Measurements from ENCODE around the gene WNK4. TPM values are rescaled to one million over a fixed set of nuclear protein-coding genes. Genes with fewer than 3 reads are reported as not detected.

WNK4 gene
- total and polyA plus RNA-seq, 4 experiments from 2014 or later: 0.14 to 0.41 TPM; not detected in 2

DNA sequence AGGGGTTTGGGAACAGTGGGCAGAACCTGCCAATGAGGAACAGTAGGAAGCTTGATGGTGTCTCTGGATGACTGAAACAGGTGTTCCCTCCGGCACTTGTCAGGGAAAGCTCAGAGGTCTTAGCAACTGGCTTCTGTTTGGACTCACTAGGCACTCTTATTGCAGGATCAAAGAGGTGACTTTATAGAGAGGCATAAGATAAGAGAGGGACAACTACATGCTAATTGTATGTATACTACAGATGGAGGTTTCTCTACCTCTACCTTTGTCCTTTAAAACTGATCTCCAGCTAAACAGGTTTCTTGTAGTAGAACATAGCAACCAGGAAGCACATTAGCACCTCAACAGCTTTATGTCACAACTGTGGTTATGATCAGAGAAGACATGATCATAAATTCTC lies 25.8 kb downstream of the WNK4 start:
- H3K36me3 Mint-ChIP-seq: peaks cover 10 to 18% of the 10 kb centered on the region in 2 donors
- Histone ChIP-seq H3K4me3 (ENCODE audit: low read length in 2 of 2) (no peak overlapping the region), H3K27me3 (ENCODE audit: insufficient read depth, low read length) (no peaks in the 10 kb centered on the region), H3K27ac (ENCODE audit: low read depth, low read length) (no peak overlapping the region), H3K4me1 (ENCODE audit: insufficient read depth, low read length) (no peaks in the 10 kb centered on the region), H3K36me3 (ENCODE audit: insufficient read depth, low read length) (peaks cover 12% of the 10 kb centered on the region), H3K9me3 (ENCODE audit: control insufficient read depth in 1 of 2, low read length in 2 of 2) (no peaks in the 10 kb centered on the region)
- intact Hi-C loops (cut with micrococcal nuclease): no loop called here
- CTCF ChIA-PET (ENCODE audit: partially characterized antibody): interaction anchor here (1.5 kb wide), 1 partner anchor 16 kb away, joined by 4 read pairs; no protein-coding TSS in a partner anchor
- POLR2A ChIA-PET (ENCODE audit: partially characterized antibody): interaction anchor here (1.1 kb wide), 1 partner anchor 9 kb away, joined by 5 read pairs; no protein-coding TSS in a partner anchor
- H3K27ac Mint-ChIP-seq: no peak overlapping the region
- DNase-seq: no peak
- no peaks in the 10 kb centered on the region for H3K4me1 Mint-ChIP-seq
- no peaks in the 10 kb centered on the region for H3K9me3 Mint-ChIP-seq
- H3K27me3 Mint-ChIP-seq: no peaks in the 10 kb centered on the region
- H3K4me3 Mint-ChIP-seq: no peak overlapping the region

DNA sequence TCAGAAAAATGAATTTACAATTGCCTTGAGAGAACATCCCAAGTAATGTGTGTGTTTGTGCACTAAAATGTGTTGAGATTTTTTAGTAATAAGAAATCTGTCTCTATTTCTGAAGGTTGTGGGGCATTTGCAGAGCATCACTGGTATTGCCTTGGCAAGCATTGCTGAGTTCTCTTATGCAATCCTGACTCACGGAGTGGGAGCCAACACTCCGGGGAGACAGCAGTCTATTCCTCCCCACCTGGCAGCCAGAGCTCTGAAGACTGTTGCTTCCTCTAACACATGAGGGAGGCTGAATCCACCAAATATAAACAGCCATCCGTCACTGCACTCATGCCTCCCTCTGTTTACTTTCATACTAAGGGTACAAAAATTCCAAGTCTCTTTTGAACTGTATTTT lies 28.8 kb downstream of the WNK4 start:
- Mint-ChIP-seq H3K36me3 (peaks cover 25 to 33% of the 10 kb centered on the region in 2 donors), H3K4me1 (no peaks in the 10 kb centered on the region), H3K27ac (peak overlapping the region in 3 of 7 donors; percentile 32 to 36 (median 32)), H3K4me3 (no peak overlapping the region), H3K9me3 (no peaks in the 10 kb centered on the region), H3K27me3 (no peaks in the 10 kb centered on the region)
- Histone ChIP-seq H3K4me1 (ENCODE audit: insufficient read depth, low read length) (no peaks in the 10 kb centered on the region), H3K27me3 (ENCODE audit: insufficient read depth, low read length) (no peaks in the 10 kb centered on the region), H3K27ac (ENCODE audit: low read depth, low read length) (no peak overlapping the region), H3K4me3 (ENCODE audit: low read length in 2 of 2) (no peak overlapping the region), H3K36me3 (ENCODE audit: insufficient read depth, low read length) (peaks cover 27% of the 10 kb centered on the region), H3K9me3 (ENCODE audit: control insufficient read depth in 1 of 2, low read length in 2 of 2) (no peaks in the 10 kb centered on the region)
- intact Hi-C loops (cut with micrococcal nuclease): no loop called here
- POLR2A ChIA-PET (ENCODE audit: partially characterized antibody): no interaction called here
- CTCF ChIA-PET (ENCODE audit: partially characterized antibody): interaction anchor here (2.6 kb wide), 1 partner anchor 10 kb away, joined by 7 read pairs; no protein-coding TSS in a partner anchor
- DNase-seq: no peak

DNA sequence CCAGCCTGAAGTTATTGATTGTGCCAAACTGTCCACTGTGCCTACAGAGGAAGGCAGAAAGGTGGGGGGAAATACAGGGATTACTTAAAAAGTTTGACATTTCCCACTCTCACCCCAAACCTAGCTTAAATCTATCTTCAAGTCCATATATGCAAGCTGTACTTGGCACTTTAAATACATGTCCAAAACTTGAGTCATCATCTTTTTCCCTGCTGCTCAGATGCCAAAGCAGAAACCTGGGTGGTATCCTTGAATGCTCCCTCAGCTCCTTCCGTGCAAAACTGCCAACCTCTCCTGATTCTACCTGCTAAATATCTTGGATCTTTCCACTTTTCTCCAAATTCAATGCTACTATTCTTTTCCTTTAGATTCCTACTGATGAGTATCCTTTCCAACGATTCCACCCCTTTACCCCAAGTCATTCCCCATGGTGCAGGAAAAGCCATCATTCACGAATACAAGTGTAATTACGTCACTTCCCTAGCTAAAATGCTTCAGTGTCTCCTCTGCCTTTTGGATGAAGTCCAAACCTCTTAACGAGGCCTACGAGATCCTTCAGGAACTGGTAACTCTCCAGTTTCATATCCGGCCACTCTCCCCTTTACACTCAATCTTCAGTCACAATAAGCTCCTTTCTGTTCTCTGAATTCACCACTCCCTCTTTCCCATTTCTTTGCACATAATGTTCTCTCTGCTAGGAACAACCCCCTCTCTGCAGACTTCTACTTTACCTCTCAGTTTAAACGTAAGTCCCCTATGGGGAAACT lies 34.4 kb downstream of the WNK4 start:
- Mint-ChIP-seq H3K9me3 (no peaks in the 10 kb centered on the region), H3K4me3 (no peak overlapping the region), H3K36me3 (peaks cover 56 to 76% of the 10 kb centered on the region in 2 donors), H3K4me1 (peaks cover 0 to 4% (median 2%) of the 10 kb centered on the region in 4 donors), H3K27ac (peak overlapping the region in 2 of 7 donors; percentile 6 to 9), H3K27me3 (no peaks in the 10 kb centered on the region)
- H3K27ac ChIP-seq (ENCODE audit: low read depth, low read length): no peak overlapping the region
- H3K9me3 ChIP-seq (ENCODE audit: control insufficient read depth in 1 of 2, low read length in 2 of 2): no peaks in the 10 kb centered on the region
- H3K4me1 ChIP-seq (ENCODE audit: insufficient read depth, low read length): no peaks in the 10 kb centered on the region
- peaks cover 74% of the 10 kb centered on the region for H3K36me3 ChIP-seq (ENCODE audit: insufficient read depth, low read length)
- H3K4me3 ChIP-seq (ENCODE audit: low read length in 2 of 2): no peak overlapping the region
- ChIA-PET CTCF (ENCODE audit: partially characterized antibody) (interaction anchor here (2.0 kb wide), 1 partner anchor 10 kb away, joined by 10 read pairs; the partner anchor contains the start of gene BECN1), POLR2A (ENCODE audit: partially characterized antibody) (interaction anchor here (0.6 to 1.4 kb wide), 3 partner anchors 8 to 19 kb away, joined by 3 to 5 read pairs (median 4); partner anchors contain the start of gene BECN1)
- no peaks in the 10 kb centered on the region for H3K27me3 ChIP-seq (ENCODE audit: insufficient read depth, low read length)
- no peak for DNase-seq
- intact Hi-C loops (cut with micrococcal nuclease): no loop called here

DNA sequence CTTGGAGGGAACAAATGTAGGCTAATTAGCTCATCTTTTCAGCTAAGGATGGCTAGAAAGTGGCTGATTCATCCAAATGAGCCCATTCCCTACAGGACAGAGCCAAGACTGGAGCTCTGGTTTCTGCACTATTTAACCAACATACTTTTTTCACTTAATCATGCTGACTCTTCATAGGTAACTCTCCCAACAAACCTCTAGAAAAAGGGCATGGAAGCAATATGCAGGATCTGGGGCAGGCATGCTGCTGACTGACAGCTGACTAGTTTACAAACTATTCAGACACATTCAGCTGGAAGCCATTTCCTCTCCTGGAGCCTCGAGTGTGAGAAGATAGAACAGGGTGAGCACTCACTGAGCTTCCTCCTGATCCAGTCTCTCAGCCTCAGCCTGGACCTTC lies 37.5 kb downstream of the WNK4 start:
- no peak overlapping the region for H3K4me3 Mint-ChIP-seq
- intact Hi-C loops (cut with micrococcal nuclease): no loop called here
- H3K27ac Mint-ChIP-seq: peak overlapping the region in 1 of 7 donors; percentile 71
- H3K27me3 ChIP-seq (ENCODE audit: insufficient read depth, low read length): no peaks in the 10 kb centered on the region
- H3K4me3 ChIP-seq (ENCODE audit: low read length in 2 of 2): no peak overlapping the region
- CTCF ChIA-PET (ENCODE audit: partially characterized antibody): interaction anchor here (0.6 to 1.7 kb wide), 3 partner anchors 11 to 20 kb away, joined by 3 to 5 read pairs (median 3); partner anchors contain the start of genes CNTD1 and COA3
- no peaks in the 10 kb centered on the region for H3K9me3 Mint-ChIP-seq
- H3K27me3 Mint-ChIP-seq: no peaks in the 10 kb centered on the region
- POLR2A ChIA-PET (ENCODE audit: partially characterized antibody): interaction anchor here (0.7 to 1.8 kb wide), 2 partner anchors 15 to 146 kb away, joined by 3 to 5 read pairs; partner anchors contain the start of gene AARSD1
- H3K4me1 Mint-ChIP-seq: peaks cover 8 to 25% (median 15%) of the 10 kb centered on the region in 4 donors
- H3K36me3 ChIP-seq (ENCODE audit: insufficient read depth, low read length): peaks cover 69% of the 10 kb centered on the region
- no peak for DNase-seq
- peaks cover 4% of the 10 kb centered on the region for H3K4me1 ChIP-seq (ENCODE audit: insufficient read depth, low read length)
- peaks cover 56 to 72% of the 10 kb centered on the region in 2 donors for H3K36me3 Mint-ChIP-seq
- H3K27ac ChIP-seq (ENCODE audit: low read depth, low read length): no peak overlapping the region
- no peaks in the 10 kb centered on the region for H3K9me3 ChIP-seq (ENCODE audit: control insufficient read depth in 1 of 2, low read length in 2 of 2)

DNA sequence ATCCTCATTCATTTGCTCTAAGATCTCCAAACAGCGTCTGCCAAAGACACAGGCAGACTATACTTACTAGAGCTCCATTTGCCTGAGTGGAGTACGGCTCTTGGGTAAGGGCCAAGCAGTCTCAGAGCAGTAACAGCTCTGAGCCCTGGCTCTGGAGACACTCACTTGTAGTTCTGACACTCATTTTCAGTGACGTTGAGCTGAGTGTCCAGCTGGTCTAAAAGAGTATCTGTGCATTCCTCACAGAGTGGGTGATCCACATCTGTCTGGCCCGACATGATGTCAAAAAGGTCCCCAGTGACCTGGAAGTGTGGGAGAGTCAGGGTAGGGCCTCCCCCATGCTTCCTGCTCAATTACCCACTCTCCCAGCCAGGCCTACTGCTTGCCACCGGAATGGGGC lies 38.0 kb downstream of the WNK4 start:
- CTCF ChIA-PET (ENCODE audit: partially characterized antibody): interaction anchor here (0.6 to 1.7 kb wide), 2 partner anchors 11 to 15 kb away, joined by 3 to 5 read pairs; no protein-coding TSS in a partner anchor
- H3K36me3 Mint-ChIP-seq: peaks cover 56 to 72% of the 10 kb centered on the region in 2 donors
- H3K27ac Mint-ChIP-seq: peak overlapping the region in 3 of 7 donors; percentile 32 to 71 (median 36)

DNA sequence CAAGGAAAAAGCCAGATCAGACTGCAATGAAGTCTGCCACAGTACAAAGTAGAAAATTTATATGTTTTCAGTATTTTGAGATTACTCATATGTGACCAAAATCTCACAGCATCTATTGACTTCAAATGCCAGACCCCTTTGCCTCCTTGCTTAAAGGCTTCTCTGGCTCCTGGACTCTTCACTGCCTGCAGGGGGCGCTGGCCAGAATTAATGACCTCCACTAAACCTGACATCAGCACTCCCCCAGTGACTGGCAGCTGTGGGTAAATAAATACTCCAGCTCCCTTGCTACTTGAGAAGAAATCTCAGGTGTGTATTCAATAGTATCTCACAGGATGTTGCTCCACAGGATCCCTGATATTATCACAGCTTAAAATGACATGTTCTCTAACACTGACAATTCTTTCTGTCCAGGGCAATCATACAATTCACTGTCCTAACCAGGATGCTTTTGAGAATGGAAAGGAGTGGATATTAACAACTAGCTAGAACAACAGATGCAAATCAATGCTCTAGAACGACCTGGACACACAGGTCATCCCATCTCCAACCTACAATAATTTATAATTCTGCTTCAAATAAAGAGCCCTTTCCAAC lies 39.6 kb downstream of the WNK4 start:
- H3K4me1 Mint-ChIP-seq: peaks cover 16 to 41% (median 25%) of the 10 kb centered on the region in 4 donors

More for the DNA sequence above, 38.0 kb downstream of the WNK4 start:
- Histone ChIP-seq H3K27me3 (ENCODE audit: insufficient read depth, low read length) (no peaks in the 10 kb centered on the region), H3K9me3 (ENCODE audit: control insufficient read depth in 1 of 2, low read length in 2 of 2) (no peaks in the 10 kb centered on the region), H3K4me1 (ENCODE audit: insufficient read depth, low read length) (peaks cover 9% of the 10 kb centered on the region), H3K4me3 (ENCODE audit: low read length in 2 of 2) (no peak overlapping the region), H3K36me3 (ENCODE audit: insufficient read depth, low read length) (peaks cover 69% of the 10 kb centered on the region), H3K27ac (ENCODE audit: low read depth, low read length) (no peak overlapping the region)
- H3K27me3 Mint-ChIP-seq: no peaks in the 10 kb centered on the region
- no peak for DNase-seq
- POLR2A ChIA-PET (ENCODE audit: partially characterized antibody): interaction anchor here (0.7 to 1.8 kb wide), 2 partner anchors 14 to 146 kb away, joined by 3 to 5 read pairs; partner anchors contain the start of gene AARSD1
- intact Hi-C loops (cut with micrococcal nuclease): no loop called here
- H3K4me3 Mint-ChIP-seq: peak overlapping the region in 1 of 8 donors; percentile 66
- no peaks in the 10 kb centered on the region for H3K9me3 Mint-ChIP-seq
- H3K4me1 Mint-ChIP-seq: peaks cover 9 to 29% (median 17%) of the 10 kb centered on the region in 4 donors

More for the DNA sequence above, 39.6 kb downstream of the WNK4 start:
- Mint-ChIP-seq H3K9me3 (no peaks in the 10 kb centered on the region), H3K27me3 (no peaks in the 10 kb centered on the region), H3K27ac (peak overlapping the region; percentile 18 to 65 (median 36)), H3K4me3 (peak overlapping the region in 1 of 8 donors; percentile 26), H3K36me3 (peaks cover 41 to 62% of the 10 kb centered on the region in 2 donors)
- H3K27me3 ChIP-seq (ENCODE audit: insufficient read depth, low read length): no peaks in the 10 kb centered on the region
- H3K4me1 ChIP-seq (ENCODE audit: insufficient read depth, low read length): peaks cover 15% of the 10 kb centered on the region
- CTCF ChIA-PET (ENCODE audit: partially characterized antibody): interaction anchor here (0.8 to 1.6 kb wide), 8 partner anchors 10 to 216 kb away, joined by 3 to 7 read pairs (median 4); partner anchors contain the start of genes CNTD1 and COA3
- H3K36me3 ChIP-seq (ENCODE audit: insufficient read depth, low read length): peaks cover 53% of the 10 kb centered on the region
- intact Hi-C loops (cut with micrococcal nuclease): loop anchor here (5.0 kb wide), 1 partner anchor 542 kb away; no protein-coding TSS in a partner anchor
- H3K27ac ChIP-seq (ENCODE audit: low read depth, low read length): no peak overlapping the region
- H3K4me3 ChIP-seq (ENCODE audit: low read length in 2 of 2): no peak overlapping the region
- POLR2A ChIA-PET (ENCODE audit: partially characterized antibody): interaction anchor here (0.9 kb wide), 1 partner anchor 21 kb away, joined by 3 read pairs; no protein-coding TSS in a partner anchor
- no peaks in the 10 kb centered on the region for H3K9me3 ChIP-seq (ENCODE audit: control insufficient read depth in 1 of 2, low read length in 2 of 2)
- DNase-seq: peak; percentile 46 to 66 (median 49)

All from CD4-positive, alpha-beta memory T cell (primary cell).